T-cell (primary cell): Measurements from ENCODE around the gene FLNB. TPM values are rescaled to one million over a fixed set of nuclear protein-coding genes. Genes with fewer than 3 reads are reported as not detected.

ENCODE experiments used
- ATAC-seq, 4 experiments: fragments of 200-7000 bp in 3 of 4; fragments of 150-1000 bp in 1 of 4; cut with Tn5 transposase; replicated peaks in 1 of 4; 1 replicate in 3 of 4; 2 replicates in 1 of 4; pipeline ENCODE4 v1.10.0; 2021; ENCODE audit warnings: moderate library complexity in 3 of 4, mild to moderate bottlenecking in 2 of 4, moderate number of reproducible peaks in 1 of 4
- CTCF ChIA-PET, 2 donors: fragments of 300-600 bp; sonication (Branson Sonifier 250); formaldehyde crosslinking; loops; one replicate each; lab custom pipeline; 2022; ENCODE audit warnings: antibody characterized with exemption in 2 of 2; lab: Charles Lee
- POLR2A ChIA-PET, 2 donors: fragments of 300-600 bp; sonication (Branson Sonifier 250); formaldehyde crosslinking; loops; one replicate each; lab custom pipeline; 2022; ENCODE audit warnings: antibody characterized with exemption in 2 of 2; lab: Charles Lee
- DNase-seq, 35 experiments: peaks; one replicate each; pipeline versions ENCODE4 v3.0.0 to v3.0.0-alpha.2; 2013 to 2023
- H3K27ac ChIP-seq: one replicate; pipeline ENCODE4 v1.5.1; 2013; ENCODE audit warnings: low read length
- H3K27me3 ChIP-seq, 2 experiments: replicated peaks in 1 of 2; 1 replicate in 1 of 2; 2 replicates in 1 of 2; pipeline versions ENCODE4 v1.6.1 to v1.7.0; 2013; ENCODE audit warnings: low read length in 1 of 2, mixed read lengths in 1 of 2; ENCODE audit not compliant: control insufficient read depth in 2 of 2, insufficient read depth in 2 of 2; ENCODE audit errors: extremely low read depth in 1 of 2
- H3K36me3 ChIP-seq, 2 donors: 1 replicate in 1 of 2; 2 replicates in 1 of 2; pipeline versions ENCODE4 v1.6.1 to v1.7.0; 2013; ENCODE audit warnings: low read length in 1 of 2; ENCODE audit not compliant: control insufficient read depth in 2 of 2, insufficient read depth in 1 of 2; ENCODE audit errors: extremely low read depth in 1 of 2
- H3K4me1 ChIP-seq, 2 experiments: 1 replicate in 1 of 2; 2 replicates in 1 of 2; pipeline versions ENCODE4 v1.6.1 to v1.7.0; 2013; ENCODE audit warnings: low read length in 2 of 2, mixed read lengths in 1 of 2; ENCODE audit not compliant: insufficient read depth in 2 of 2, control insufficient read depth in 1 of 2; ENCODE audit errors: extremely low read depth in 1 of 2
- H3K4me3 ChIP-seq, 2 donors: 1 replicate in 1 of 2; 2 replicates in 1 of 2; pipeline versions ENCODE4 v1.5.1 to v1.7.0; 2013; ENCODE audit warnings: mild to moderate bottlenecking in 2 of 2, low read length in 1 of 2, moderate library complexity in 1 of 2; ENCODE audit not compliant: control insufficient read depth in 1 of 2; ENCODE audit errors: extremely low read depth in 1 of 2
- H3K9me3 ChIP-seq: 2 replicates; pipeline ENCODE4 v1.7.0; 2013
- H3K27ac Mint-ChIP-seq, 2 donors: one replicate each; pipeline ENCODE4 v1.8.0; 2020 to 2021; ENCODE audit warnings: mild to moderate bottlenecking in 2 of 2, mixed read lengths in 2 of 2
- H3K27me3 Mint-ChIP-seq, 2 donors: one replicate each; pipeline ENCODE4 v1.8.0; 2021 to 2022; ENCODE audit warnings: mixed read lengths in 2 of 2
- H3K36me3 Mint-ChIP-seq: one replicate; pipeline ENCODE4 v1.8.0; 2021; ENCODE audit warnings: mixed read lengths
- H3K4me1 Mint-ChIP-seq, 3 donors: one replicate each; pipeline ENCODE4 v1.8.0; 2020 to 2022; ENCODE audit warnings: mixed read lengths in 3 of 3, mild to moderate bottlenecking in 1 of 3
- H3K4me3 Mint-ChIP-seq, 3 donors: one replicate each; pipeline ENCODE4 v1.8.0; 2020 to 2022; ENCODE audit warnings: mild to moderate bottlenecking in 3 of 3, mixed read lengths in 3 of 3, moderate library complexity in 3 of 3
- H3K9me3 Mint-ChIP-seq, 3 donors: one replicate each; pipeline ENCODE4 v1.8.0; 2020 to 2022; ENCODE audit warnings: mixed read lengths in 3 of 3
- WGBS: methylation state at CpG from one replicate; pipeline ENCODE4 v1.1.5; 2013; ENCODE audit warnings: missing lambda C conversion rate; ENCODE audit not compliant: insufficient coverage; 5-methylcytosine and 5-hydroxymethylcytosine counted together
- total RNA-seq, 35 experiments: library from RNA in 6 of 35; stranded (reverse) in 6 of 35; fragments of 120-200 nt in 1 of 35; gene quantifications; one replicate each; pipeline versions ENCODE4 v1.2.1 to v1.2.4 and lab custom pipeline; 2013 to 2026

The FLNB gene
- total RNA-seq, 5 donors from 2014 or later (not counting 1 experiment from before 2014, with no cell fraction given) = 37.0 to 79.7 (median 39.4) TPM

DNA sequence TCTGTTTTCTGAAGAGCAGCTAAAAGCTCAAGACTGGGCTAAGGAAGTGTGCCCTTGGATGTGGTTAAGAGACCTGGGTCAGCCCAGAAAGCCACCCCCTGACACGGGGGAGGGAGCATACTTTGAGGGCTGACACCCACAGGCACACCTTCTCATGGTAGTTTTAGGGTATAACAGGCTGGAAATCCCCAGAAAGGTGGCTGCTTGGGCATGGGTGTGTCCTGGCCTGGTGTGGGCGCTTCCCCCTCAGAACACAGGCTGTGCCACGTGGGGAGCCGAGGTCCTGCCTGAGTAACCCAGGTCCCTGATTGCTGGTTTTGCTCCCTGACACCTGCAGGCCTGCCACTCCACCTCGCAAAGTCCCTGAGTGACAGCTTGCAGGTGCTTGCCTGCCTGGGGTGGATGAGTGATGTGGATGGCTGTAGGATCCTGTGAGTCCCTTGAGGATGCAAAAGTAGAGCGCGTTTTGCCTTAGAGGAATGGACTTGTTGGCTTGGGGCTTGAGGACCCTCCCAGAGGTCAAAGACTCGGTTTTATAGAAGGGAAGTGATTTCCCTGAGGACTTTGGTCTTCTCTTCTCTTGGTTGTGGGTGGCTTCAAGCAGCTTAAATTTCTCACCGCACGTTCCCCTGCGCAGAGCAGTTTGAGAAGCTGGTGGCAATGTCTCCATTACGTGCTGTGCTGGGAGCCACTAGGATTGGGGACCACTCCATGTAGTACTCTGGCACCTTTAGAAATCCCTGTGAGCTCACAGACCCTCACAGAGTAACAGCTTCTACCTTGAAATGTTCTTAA, 108.1 kb downstream of the FLNB start:
- Histone ChIP-seq H3K27ac (peak overlapping the region; percentile 63), H3K9me3 (no peaks in the 10 kb centered on the region), H3K4me3 (no peak overlapping the region), H3K4me1 (peaks cover 20 to 35% of the 10 kb centered on the region in 2 experiments), H3K36me3 (peaks cover 12 to 36% of the 10 kb centered on the region in 2 donors), H3K27me3 (no peaks in the 10 kb centered on the region)
- Mint-ChIP-seq H3K27me3 (no peaks in the 10 kb centered on the region), H3K9me3 (no peaks in the 10 kb centered on the region), H3K4me3 (peak overlapping the region in 2 of 3 donors; percentile 8 to 57), H3K27ac (peak overlapping the region; percentile 79 to 88), H3K36me3 (peaks cover 53% of the 10 kb centered on the region), H3K4me1 (peaks cover 39 to 45% (median 40%) of the 10 kb centered on the region in 3 donors)
- DNase-seq (peak; percentile 22 to 90 (median 71)), ATAC-seq (peak; percentile 79 to 94 (median 92))
- ChIA-PET CTCF (interaction anchor here in 1 of 2 donors (1.0 kb wide), 1 partner anchor 109 kb away, joined by 3 read pairs; the partner anchor contains the start of gene FLNB), POLR2A (interaction anchor here in 1 of 2 donors (0.5 kb wide), 1 partner anchor 33 kb away, joined by 7 read pairs; no protein-coding TSS in a partner anchor)
- WGBS = 51% methylated on average over 8 of the region's 12 CpGs

- ChIA-PET CTCF (interaction anchor here in 1 of 2 donors (0.9 to 1.0 kb wide), 2 partner anchors 109 to 1190 kb away, joined by 3 read pairs; partner anchors contain the start of gene FLNB), POLR2A (no interaction called here)
- Histone ChIP-seq H3K4me3 (no peak overlapping the region), H3K4me1 (peaks cover 20 to 29% of the 10 kb centered on the region in 2 experiments), H3K27ac (peak overlapping the region; percentile 63), H3K9me3 (no peaks in the 10 kb centered on the region), H3K36me3 (peaks cover 9 to 33% of the 10 kb centered on the region in 2 donors), H3K27me3 (no peaks in the 10 kb centered on the region)
- Mint-ChIP-seq H3K27me3 (no peaks in the 10 kb centered on the region), H3K9me3 (no peaks in the 10 kb centered on the region), H3K4me1 (peaks cover 34 to 41% (median 37%) of the 10 kb centered on the region in 3 donors), H3K36me3 (peaks cover 52% of the 10 kb centered on the region), H3K4me3 (peak overlapping the region in 1 of 3 donors; percentile 57), H3K27ac (peak overlapping the region; percentile 79 to 88)
- no CpG with 5 or more reads among the region's 4 CpGs for WGBS
- no peak for ATAC-seq
- DNase-seq = no peak
Observed at GRCh38 chr3:58116985-58117384, 108.8 kb downstream of the FLNB start.

DNA sequence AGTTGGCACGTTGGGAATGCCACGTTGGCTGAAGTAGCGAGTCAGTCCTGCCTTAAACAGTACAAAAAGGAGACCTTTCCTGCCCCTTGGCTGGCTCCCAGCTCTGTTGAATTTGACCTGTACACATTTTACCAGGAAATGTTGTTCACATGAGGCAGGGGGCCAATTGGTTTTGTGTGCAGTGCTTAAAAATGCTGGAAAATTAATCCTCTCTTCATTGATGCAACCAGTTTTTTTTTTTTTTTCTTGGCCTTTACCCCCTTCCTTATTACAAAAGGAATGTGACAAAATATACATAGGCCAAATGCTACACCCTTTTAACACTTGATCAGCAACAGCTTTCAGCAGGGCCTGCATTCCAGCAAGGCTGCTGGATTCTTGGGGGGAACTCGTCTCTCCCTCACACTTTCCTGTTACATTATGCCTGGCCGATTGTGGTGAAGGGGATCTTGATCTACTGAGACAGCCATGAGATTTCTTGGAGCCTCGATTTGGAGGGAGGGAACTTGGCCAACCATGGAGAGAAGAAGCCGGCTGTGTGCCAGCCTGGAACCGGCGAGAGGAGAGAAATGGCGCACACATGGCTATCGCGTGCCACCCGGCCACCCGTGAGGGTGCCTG, 109.4 kb downstream of the FLNB start:
- H3K27ac Mint-ChIP-seq = no peak overlapping the region
- peaks cover 20 to 23% of the 10 kb centered on the region in 2 experiments for H3K4me1 ChIP-seq
- no peaks in the 10 kb centered on the region for H3K9me3 ChIP-seq
- peaks cover 28 to 41% (median 37%) of the 10 kb centered on the region in 3 donors for H3K4me1 Mint-ChIP-seq
- H3K36me3 Mint-ChIP-seq = peaks cover 50% of the 10 kb centered on the region
- peaks cover 5 to 27% of the 10 kb centered on the region in 2 donors for H3K36me3 ChIP-seq
- H3K4me3 ChIP-seq = no peak overlapping the region
- H3K27me3 ChIP-seq = no peaks in the 10 kb centered on the region
- no peak for DNase-seq
- no peak for ATAC-seq
- WGBS = 96% methylated on average over 3 of the region's 14 CpGs
- no peaks in the 10 kb centered on the region for H3K9me3 Mint-ChIP-seq
- H3K27me3 Mint-ChIP-seq = no peaks in the 10 kb centered on the region
- ChIA-PET POLR2A (no interaction called here), CTCF (interaction anchor here in 1 of 2 donors (0.9 kb wide), 1 partner anchor 1190 kb away, joined by 3 read pairs; no protein-coding TSS in a partner anchor)
- H3K27ac ChIP-seq = no peak overlapping the region
- no peak overlapping the region for H3K4me3 Mint-ChIP-seq

- H3K4me3 ChIP-seq = no peak overlapping the region
- no peak for ATAC-seq
- no peak for DNase-seq
- Mint-ChIP-seq H3K27ac (no peak overlapping the region), H3K9me3 (no peaks in the 10 kb centered on the region), H3K36me3 (peaks cover 53% of the 10 kb centered on the region), H3K4me3 (no peak overlapping the region), H3K27me3 (no peaks in the 10 kb centered on the region), H3K4me1 (peaks cover 28 to 38% (median 37%) of the 10 kb centered on the region in 3 donors)
- WGBS = 95% methylated on average over 3 of the region's 6 CpGs
- H3K4me1 ChIP-seq = peaks cover 20 to 23% of the 10 kb centered on the region in 2 experiments
- CTCF ChIA-PET = interaction anchor here in 1 of 2 donors (0.5 kb wide), 1 partner anchor 18 kb away, joined by 3 read pairs; no protein-coding TSS in a partner anchor
- H3K27ac ChIP-seq = no peak overlapping the region
- POLR2A ChIA-PET = no interaction called here
- no peaks in the 10 kb centered on the region for H3K27me3 ChIP-seq
- H3K36me3 ChIP-seq = peaks cover 10 to 38% of the 10 kb centered on the region in 2 donors
- no peaks in the 10 kb centered on the region for H3K9me3 ChIP-seq
Observed at GRCh38 chr3:58119186-58119585, 111.0 kb downstream of the FLNB start.

DNA sequence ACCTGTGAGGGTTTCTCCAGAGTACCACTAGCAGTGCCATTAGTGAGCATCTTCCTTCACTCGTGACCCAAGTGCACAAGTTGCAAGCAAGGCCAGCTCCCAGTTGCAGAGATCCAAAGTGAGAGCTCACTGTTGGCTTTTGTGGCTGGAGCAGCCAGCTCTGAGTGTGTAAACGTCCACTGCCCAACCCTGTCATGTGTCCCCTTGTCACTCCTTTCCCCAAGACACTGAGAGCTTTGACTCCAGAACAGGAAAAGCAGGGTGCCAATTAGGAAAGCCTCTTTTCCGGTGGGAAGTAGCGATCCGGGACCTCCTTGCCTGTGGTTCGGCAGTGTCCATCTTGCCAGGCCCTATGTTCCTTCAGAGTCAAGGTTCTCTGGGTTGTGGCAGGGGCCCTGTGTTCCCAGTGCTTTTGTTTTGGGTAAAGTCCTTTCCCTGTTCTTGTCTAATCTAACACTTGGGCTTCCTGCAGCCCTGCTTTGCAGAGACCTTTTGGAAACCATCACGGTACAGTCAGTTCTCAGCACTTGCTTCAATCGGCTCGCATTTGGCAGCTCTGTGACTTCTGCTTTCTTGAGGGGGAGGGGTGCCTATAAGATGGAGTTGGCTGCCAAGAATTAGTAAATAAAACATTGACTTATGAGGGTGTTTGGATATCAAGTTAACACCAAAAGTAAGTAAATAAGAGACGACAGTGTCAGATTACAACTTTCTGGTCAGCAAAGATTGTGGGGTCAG, 112.0 kb downstream of the FLNB start:
- no peak overlapping the region for H3K27ac ChIP-seq
- POLR2A ChIA-PET = no interaction called here
- no peaks in the 10 kb centered on the region for H3K9me3 ChIP-seq
- peaks cover 12 to 47% of the 10 kb centered on the region in 2 donors for H3K36me3 ChIP-seq
- H3K4me3 ChIP-seq = no peak overlapping the region
- Mint-ChIP-seq H3K27ac (no peak overlapping the region), H3K27me3 (no peaks in the 10 kb centered on the region), H3K9me3 (no peaks in the 10 kb centered on the region), H3K36me3 (peaks cover 59% of the 10 kb centered on the region), H3K4me3 (no peak overlapping the region), H3K4me1 (peaks cover 21 to 30% (median 29%) of the 10 kb centered on the region in 3 donors)
- H3K4me1 ChIP-seq = peaks cover 18 to 19% of the 10 kb centered on the region in 2 experiments
- ATAC-seq = no peak
- CTCF ChIA-PET = no interaction called here
- no peaks in the 10 kb centered on the region for H3K27me3 ChIP-seq
- 67% methylated on average over 6 of the region's 10 CpGs for WGBS
- no peak for DNase-seq

DNA sequence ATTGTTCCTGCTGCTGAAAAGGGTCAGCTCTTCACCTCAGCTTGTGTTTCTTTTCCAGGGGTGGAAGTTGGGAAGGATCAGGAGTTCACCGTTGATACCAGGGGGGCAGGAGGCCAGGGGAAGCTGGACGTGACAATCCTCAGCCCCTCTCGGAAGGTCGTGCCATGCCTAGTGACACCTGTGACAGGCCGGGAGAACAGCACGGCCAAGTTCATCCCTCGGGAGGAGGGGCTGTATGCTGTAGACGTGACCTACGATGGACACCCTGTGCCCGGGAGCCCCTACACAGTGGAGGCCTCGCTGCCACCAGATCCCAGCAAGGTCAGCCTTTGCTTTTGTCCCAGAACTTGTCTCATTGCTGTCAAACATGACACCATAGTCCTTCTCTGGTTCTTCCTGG, 113.0 kb downstream of the FLNB start:
- CTCF ChIA-PET = no interaction called here

More for the DNA sequence above, 113.0 kb downstream of the FLNB start:
- WGBS = 97% methylated on average over 11 of the region's 11 CpGs
- DNase-seq (no peak), ATAC-seq (no peak)
- Histone ChIP-seq H3K27me3 (no peaks in the 10 kb centered on the region), H3K4me3 (no peak overlapping the region), H3K27ac (no peak overlapping the region), H3K36me3 (peaks cover 12 to 50% of the 10 kb centered on the region in 2 donors), H3K9me3 (no peaks in the 10 kb centered on the region), H3K4me1 (peaks cover 9 to 10% of the 10 kb centered on the region in 2 experiments)
- Mint-ChIP-seq H3K9me3 (no peaks in the 10 kb centered on the region), H3K27me3 (no peaks in the 10 kb centered on the region), H3K4me1 (peaks cover 12 to 21% (median 19%) of the 10 kb centered on the region in 3 donors), H3K27ac (no peak overlapping the region), H3K4me3 (no peak overlapping the region), H3K36me3 (peaks cover 67% of the 10 kb centered on the region)
- POLR2A ChIA-PET = no interaction called here
